ENCODE results near the gene CD96.

GRCh38 chr3:111605493-111605892, 63.5 kb downstream of the CD96 start:
- TF ChIP-seq CTCF (IDR thresholded peaks at IDR 0.05) (no peak), ZFX (IDR thresholded peaks at IDR 0.05; ENCODE audit: borderline replicate concordance) (no peak)

Data from 22Rv1 (cell line).